ENCODE measurements around the gene TMEM123. TPM values are rescaled to one million over a fixed set of nuclear protein-coding genes. Genes with fewer than 3 reads are reported as not detected.

The TMEM123 gene
- total RNA-seq, 1 donor from 2014 or later, result 168 TPM

DNA sequence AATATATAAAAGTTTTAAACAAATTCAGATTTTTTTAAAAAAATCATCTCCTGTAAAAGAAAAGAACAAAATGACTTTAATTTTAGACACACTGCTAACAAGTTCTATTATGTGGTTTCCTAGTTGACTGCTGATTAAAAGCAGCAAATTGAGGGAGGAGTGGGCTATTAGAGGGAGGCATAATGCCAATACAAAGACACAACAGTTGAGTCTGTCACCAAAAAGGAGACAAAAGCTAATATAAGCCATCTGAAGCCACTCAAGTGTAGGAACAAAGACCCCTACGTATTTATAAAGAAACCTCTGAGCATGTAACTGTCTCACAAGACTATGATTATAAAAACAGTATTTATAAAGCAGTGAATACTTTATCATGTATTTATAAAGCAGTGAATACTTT is 28.6 kb downstream of the TMEM123 start:
- TF ChIP-seq CTCF (IDR thresholded peaks at IDR 0.05; ENCODE audit: insufficient read depth, low read length, poor library complexity, severe bottlenecking), result no peak

DNA sequence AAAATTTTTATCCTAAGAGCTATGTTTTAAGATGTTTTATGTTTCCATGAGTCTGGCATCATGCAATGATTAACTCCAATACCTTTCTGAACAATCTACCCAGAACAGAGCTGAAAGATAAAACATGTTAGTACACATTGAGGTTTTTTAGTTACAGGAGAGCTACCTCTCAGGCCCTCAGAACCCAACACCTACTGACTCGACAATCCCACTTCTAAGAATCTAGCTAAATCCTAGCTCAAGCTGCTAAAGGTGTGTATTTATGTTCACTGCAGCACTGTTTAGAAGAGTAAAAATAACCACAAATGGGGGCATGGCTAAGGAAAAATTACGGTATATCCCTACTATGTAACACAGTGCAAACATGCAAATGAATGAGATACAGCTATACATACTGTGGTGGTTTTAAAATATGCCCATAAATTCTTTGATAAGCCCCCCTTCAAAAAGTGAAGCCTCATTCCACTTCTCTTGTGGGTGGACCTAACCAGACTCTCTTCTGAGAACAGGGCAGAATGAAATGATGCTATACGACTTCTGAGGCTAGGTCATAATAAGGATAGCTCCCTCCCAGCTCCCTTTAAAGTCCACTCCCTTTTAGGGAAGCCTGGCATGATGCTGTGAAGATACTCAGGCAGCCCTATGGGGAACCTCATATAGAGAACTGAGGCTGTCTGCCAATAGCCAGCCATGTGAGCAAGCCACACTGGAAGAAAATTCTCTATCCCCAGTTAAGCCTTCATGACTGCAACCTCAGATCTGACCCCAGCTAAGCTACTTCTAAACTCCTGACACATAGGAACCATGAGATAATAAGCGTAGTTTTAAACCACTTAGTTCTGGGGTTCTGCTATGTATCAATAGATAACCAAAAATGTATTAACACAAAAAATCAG is 29.5 kb downstream of the TMEM123 start:
- no peak for TF ChIP-seq CTCF (IDR thresholded peaks at IDR 0.05; ENCODE audit: insufficient read depth, low read length, poor library complexity, severe bottlenecking)
- H3K36me3 ChIP-seq (ENCODE audit: control insufficient read depth, insufficient read depth, low read length), result no peaks in the 10 kb centered on the region

More for the DNA sequence above, 28.6 kb downstream of the TMEM123 start:
- Histone ChIP-seq H3K27me3 (ENCODE audit: control insufficient read depth, insufficient read depth, low read length) (no peaks in the 10 kb centered on the region), H3K36me3 (ENCODE audit: control insufficient read depth, insufficient read depth, low read length) (no peaks in the 10 kb centered on the region), H3K4me3 (ENCODE audit: low read depth, low read length) (no peak overlapping the region)
- no peak for DNase-seq (ENCODE audit: low read depth)

DNA sequence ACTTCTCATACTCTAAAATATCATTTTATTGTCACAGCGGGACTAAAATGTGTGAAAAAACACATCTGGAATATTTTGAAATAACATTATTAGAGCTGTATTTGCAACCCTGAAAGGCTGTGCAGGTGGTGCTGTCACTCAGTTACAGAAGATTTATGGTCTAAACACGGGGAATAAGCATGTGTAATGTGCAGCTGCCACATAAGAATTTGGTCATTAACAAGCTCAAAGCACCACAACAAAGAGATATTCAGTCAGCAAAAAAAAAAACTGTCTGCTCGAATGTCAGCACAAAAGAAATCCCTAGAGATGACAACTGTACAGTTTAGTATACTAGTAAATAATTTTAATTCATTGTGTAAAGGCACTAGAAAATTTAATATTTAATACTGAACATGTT is 31.3 kb downstream of the TMEM123 start:
- Histone ChIP-seq H3K4me3 (ENCODE audit: low read depth, low read length) (no peak overlapping the region), H3K27me3 (ENCODE audit: control insufficient read depth, insufficient read depth, low read length) (no peaks in the 10 kb centered on the region), H3K36me3 (ENCODE audit: control insufficient read depth, insufficient read depth, low read length) (no peaks in the 10 kb centered on the region)
- no peak for TF ChIP-seq CTCF (IDR thresholded peaks at IDR 0.05; ENCODE audit: insufficient read depth, low read length, poor library complexity, severe bottlenecking)
- DNase-seq (ENCODE audit: low read depth), result no peak

More for the DNA sequence above, 29.5 kb downstream of the TMEM123 start:
- Histone ChIP-seq H3K27me3 (ENCODE audit: control insufficient read depth, insufficient read depth, low read length) (no peaks in the 10 kb centered on the region), H3K4me3 (ENCODE audit: low read depth, low read length) (no peak overlapping the region)
- no peak for DNase-seq (ENCODE audit: low read depth)

DNA sequence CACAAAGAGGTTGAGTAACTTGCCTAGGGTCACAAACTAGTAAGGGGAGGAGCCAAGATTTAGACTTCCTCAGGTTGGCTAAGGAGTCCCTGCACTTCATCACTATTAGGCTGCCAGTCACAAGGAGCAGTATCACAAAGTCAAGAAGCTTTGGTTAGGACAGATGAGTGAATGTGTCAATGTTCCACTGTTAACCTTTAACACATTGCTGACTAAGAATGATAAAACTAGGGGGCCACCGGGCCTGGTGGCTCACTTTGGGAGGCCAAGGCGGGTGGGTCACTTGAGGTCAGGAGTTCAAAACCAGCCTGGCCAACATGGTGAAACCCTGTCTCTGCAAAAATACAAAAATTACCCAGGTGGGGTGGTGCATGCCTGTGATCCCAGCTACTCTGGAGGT is 32.0 kb downstream of the TMEM123 start:
- DNase-seq (ENCODE audit: low read depth), result no peak
- H3K36me3 ChIP-seq (ENCODE audit: control insufficient read depth, insufficient read depth, low read length), result no peaks in the 10 kb centered on the region
- no peak for TF ChIP-seq CTCF (IDR thresholded peaks at IDR 0.05; ENCODE audit: insufficient read depth, low read length, poor library complexity, severe bottlenecking)
- H3K4me3 ChIP-seq (ENCODE audit: low read depth, low read length), result no peak overlapping the region
- no peaks in the 10 kb centered on the region for H3K27me3 ChIP-seq (ENCODE audit: control insufficient read depth, insufficient read depth, low read length)

DNA sequence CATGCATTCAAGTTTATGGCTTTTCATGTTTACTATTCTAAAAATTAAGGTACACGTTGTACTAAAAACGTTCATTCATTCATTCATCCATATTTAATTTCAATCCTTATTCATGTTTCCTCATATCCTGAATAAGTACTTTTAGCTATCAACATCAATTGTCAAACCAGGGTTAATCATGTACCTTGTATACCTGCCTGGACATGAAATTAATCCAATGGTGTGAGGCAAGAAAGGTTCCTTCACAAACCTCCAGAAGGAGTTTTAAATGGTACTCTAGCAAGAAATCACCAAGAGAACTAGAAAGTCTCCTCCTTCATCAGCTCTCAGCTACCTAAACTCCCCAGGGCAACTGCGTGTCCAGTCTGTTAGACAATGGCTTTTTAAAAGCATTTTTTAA is 33.4 kb downstream of the TMEM123 start:
- no peaks in the 10 kb centered on the region for H3K36me3 ChIP-seq (ENCODE audit: control insufficient read depth, insufficient read depth, low read length)
- TF ChIP-seq CTCF (IDR thresholded peaks at IDR 0.05; ENCODE audit: insufficient read depth, low read length, poor library complexity, severe bottlenecking), result no peak
- no peaks in the 10 kb centered on the region for H3K27me3 ChIP-seq (ENCODE audit: control insufficient read depth, insufficient read depth, low read length)
- H3K4me3 ChIP-seq (ENCODE audit: low read depth, low read length), result no peak overlapping the region
- DNase-seq (ENCODE audit: low read depth), result no peak

DNA sequence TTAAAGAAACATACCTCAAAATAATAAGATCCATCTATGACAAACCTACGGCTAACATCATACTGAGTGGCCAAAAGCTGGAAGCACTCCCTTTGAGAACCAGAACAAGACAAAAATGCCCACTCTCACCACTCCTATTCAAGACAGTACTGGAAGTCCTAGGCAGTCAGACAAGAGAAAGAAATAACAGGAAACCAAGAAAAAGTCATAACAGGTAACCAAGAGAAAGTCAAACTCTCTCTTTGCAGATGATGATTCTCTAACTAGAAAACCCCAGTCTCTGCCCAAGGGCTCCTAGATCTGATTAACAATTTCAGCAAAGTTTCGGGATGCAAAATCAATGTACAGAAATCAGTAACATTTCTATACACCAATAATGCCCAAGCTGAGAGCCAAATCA is 35.6 kb downstream of the TMEM123 start:
- H3K27me3 ChIP-seq (ENCODE audit: control insufficient read depth, insufficient read depth, low read length), result no peaks in the 10 kb centered on the region
- no peak for DNase-seq (ENCODE audit: low read depth)
- no peak for TF ChIP-seq CTCF (IDR thresholded peaks at IDR 0.05; ENCODE audit: insufficient read depth, low read length, poor library complexity, severe bottlenecking)
- H3K36me3 ChIP-seq (ENCODE audit: control insufficient read depth, insufficient read depth, low read length), result no peaks in the 10 kb centered on the region
- no peak overlapping the region for H3K4me3 ChIP-seq (ENCODE audit: low read depth, low read length)
